NT2/D1 (cell line): Measurements from ENCODE around the gene RTN4RL2.

Source experiments
- DNase-seq: peaks from one replicate; pipeline ENCODE4 v3.0.0-alpha.2; 2011; ENCODE audit warnings: low read depth, low spot score
- H3K27me3 ChIP-seq: 2 replicates; pipeline ENCODE4 v1.6.0; 2011; ENCODE audit warnings: mild to moderate bottlenecking; ENCODE audit not compliant: insufficient read length, insufficient read depth
- H3K36me3 ChIP-seq: 2 replicates; pipeline ENCODE4 v1.6.1; 2011; ENCODE audit warnings: mild to moderate bottlenecking, low read length, mixed read lengths; ENCODE audit not compliant: insufficient read depth, insufficient read length
- H3K4me1 ChIP-seq: 2 replicates; pipeline ENCODE4 v1.5.1; 2011; ENCODE audit not compliant: insufficient read depth, insufficient read length
- H3K4me3 ChIP-seq: 2 replicates; pipeline ENCODE4 v1.5.1; 2011; ENCODE audit warnings: low read depth; ENCODE audit not compliant: insufficient read length
- H3K9ac ChIP-seq: 2 replicates; pipeline ENCODE4 v1.6.0; 2011; ENCODE audit warnings: low read depth; ENCODE audit not compliant: insufficient read length
- H3K9me3 ChIP-seq: 2 replicates; pipeline ENCODE4 v1.5.1; 2011; ENCODE audit warnings: mild to moderate bottlenecking, low read length; ENCODE audit not compliant: insufficient read depth
- SUZ12 ChIP-seq: IDR thresholded peaks from 2 replicates; pipeline ENCODE4 v1.6.1; 2011; ENCODE audit not compliant: insufficient read length, insufficient read depth; ENCODE audit errors: extremely low read depth
- YY1 ChIP-seq: IDR thresholded peaks from 2 replicates; pipeline ENCODE4 v1.6.1; 2011; ENCODE audit not compliant: insufficient read length, insufficient read depth
- ZNF274 ChIP-seq: IDR thresholded peaks from 2 replicates; pipeline ENCODE4 v1.6.1; 2011; ENCODE audit warnings: mild to moderate bottlenecking, low read depth, low read length

Gene RTN4RL2

GRCh38 chr11:57446055-57446454 lies 14.3 kb upstream of the RTN4RL2 start:
- H3K36me3 ChIP-seq, result no peaks in the 10 kb centered on the region
- no peak overlapping the region for H3K4me3 ChIP-seq
- DNase-seq, result no peak
- no peak for TF ChIP-seq ZNF274
- TF ChIP-seq SUZ12, result no peak
- no peak for TF ChIP-seq YY1
- no peaks in the 10 kb centered on the region for H3K27me3 ChIP-seq
- no peaks in the 10 kb centered on the region for H3K4me1 ChIP-seq
- no peaks in the 10 kb centered on the region for H3K9me3 ChIP-seq
- no peak overlapping the region for H3K9ac ChIP-seq

GRCh38 chr11:57453543-57454177 lies 6.7 kb upstream of the RTN4RL2 start:
- Histone ChIP-seq H3K9me3 (no peaks in the 10 kb centered on the region), H3K4me1 (peaks cover 7% of the 10 kb centered on the region), H3K36me3 (no peaks in the 10 kb centered on the region), H3K4me3 (no peak overlapping the region), H3K9ac (no peak overlapping the region), H3K27me3 (peaks cover 35% of the 10 kb centered on the region)
- TF ChIP-seq SUZ12, result no peak
- no peak for TF ChIP-seq YY1
- no peak for TF ChIP-seq ZNF274
- DNase-seq, result no peak

- H3K9ac ChIP-seq, result peak overlapping the region; percentile 11
- H3K36me3 ChIP-seq, result no peaks in the 10 kb centered on the region
- H3K9me3 ChIP-seq, result no peaks in the 10 kb centered on the region
- DNase-seq, result peak; percentile 73
- peak overlapping the region; percentile 0 for H3K4me3 ChIP-seq
- H3K4me1 ChIP-seq, result peaks cover 12% of the 10 kb centered on the region
- TF ChIP-seq ZNF274 (no peak), SUZ12 (no peak), YY1 (no peak)
- peaks cover 53% of the 10 kb centered on the region for H3K27me3 ChIP-seq
These were observed 3.2 kb upstream of the RTN4RL2 start for GRCh38 chr11:57456960-57457642.

- Histone ChIP-seq H3K4me1 (peaks cover 15% of the 10 kb centered on the region), H3K4me3 (peak overlapping the region; percentile 0), H3K36me3 (no peaks in the 10 kb centered on the region), H3K27me3 (peaks cover 58% of the 10 kb centered on the region), H3K9ac (no peak overlapping the region), H3K9me3 (no peaks in the 10 kb centered on the region)
- TF ChIP-seq SUZ12 (no peak), ZNF274 (no peak), YY1 (no peak)
- no peak for DNase-seq
These were observed 2.7 kb upstream of the RTN4RL2 start for GRCh38 chr11:57457643-57458023.

GRCh38 chr11:57458060-57458409 lies 2.3 kb upstream of the RTN4RL2 start:
- DNase-seq, result no peak
- Histone ChIP-seq H3K4me1 (peaks cover 19% of the 10 kb centered on the region), H3K9me3 (no peaks in the 10 kb centered on the region), H3K9ac (no peak overlapping the region), H3K36me3 (no peaks in the 10 kb centered on the region), H3K27me3 (peaks cover 59% of the 10 kb centered on the region), H3K4me3 (peak overlapping the region; percentile 9)
- no peak for TF ChIP-seq ZNF274
- no peak for TF ChIP-seq SUZ12
- no peak for TF ChIP-seq YY1

GRCh38 chr11:57458410-57459163 lies 1.7 kb upstream of the RTN4RL2 start:
- H3K4me3 ChIP-seq, result peak overlapping the region; percentile 75
- TF ChIP-seq YY1 (no peak), SUZ12 (no peak), ZNF274 (no peak)
- no peak for DNase-seq
- peaks cover 25% of the 10 kb centered on the region for H3K4me1 ChIP-seq
- no peaks in the 10 kb centered on the region for H3K36me3 ChIP-seq
- peak overlapping the region; percentile 61 for H3K9ac ChIP-seq
- no peaks in the 10 kb centered on the region for H3K9me3 ChIP-seq
- H3K27me3 ChIP-seq, result peaks cover 56% of the 10 kb centered on the region

- Histone ChIP-seq H3K4me3 (peak overlapping the region; percentile 75), H3K9me3 (no peaks in the 10 kb centered on the region), H3K27me3 (peaks cover 56% of the 10 kb centered on the region), H3K9ac (peak overlapping the region; percentile 61), H3K4me1 (peaks cover 29% of the 10 kb centered on the region), H3K36me3 (no peaks in the 10 kb centered on the region)
- no peak for DNase-seq
- TF ChIP-seq ZNF274 (no peak), SUZ12 (no peak), YY1 (no peak)
These were observed 935 bp upstream of the RTN4RL2 start for GRCh38 chr11:57459164-57460021.
